IMR-90 (cell line): ENCODE results near the gene SCTR. TPM values are rescaled to one million over a fixed set of nuclear protein-coding genes. Genes with fewer than 3 reads are reported as not detected.

Source experiments
- ATAC-seq: fragments of 200-7000 bp; cut with Tn5 transposase; 2 replicates; pipeline ENCODE4 v1.9.1; 2020; ENCODE audit warnings: low read depth, mild to moderate bottlenecking, moderate library complexity
- BruUV-seq: library from RNA; stranded (reverse); fragments of 400-500 nt; replicated peaks from 2 replicates; lab custom pipeline; 2021; lab: Mats Ljungman, UMichigan
- CTCF ChIA-PET: fragments of 300-600 bp; formaldehyde crosslinking; extraction: SDS; loops from one replicate; lab custom pipeline; 2021; ENCODE audit warnings: antibody characterized with exemption; lab: Yijun Ruan, JAX
- POLR2A ChIA-PET: fragments of 300-600 bp; sonication (Branson Sonifier 250); formaldehyde crosslinking; loops from one replicate; lab custom pipeline; 2022; ENCODE audit warnings: antibody characterized with exemption; ENCODE audit not compliant: unreplicated experiment; lab: Charles Lee
- DNase-seq: peaks from one replicate; pipeline ENCODE4 v3.0.0; 2013
- H2AFZ ChIP-seq: replicated peaks from 2 replicates; pipeline ENCODE3; 2013; ENCODE audit warnings: low read length, mild to moderate bottlenecking; ENCODE audit not compliant: poor library complexity
- H2AK5ac ChIP-seq: 2 replicates; pipeline ENCODE4 v1.6.1; 2013; ENCODE audit warnings: low read depth, low read length, inconsistent platforms
- H2AK9ac ChIP-seq: replicated peaks from 2 replicates; pipeline ENCODE3; 2013; ENCODE audit warnings: mild to moderate bottlenecking, low read depth, low read length, moderate library complexity; ENCODE audit not compliant: poor library complexity
- H2BK120ac ChIP-seq: 2 replicates; pipeline ENCODE4 v1.6.1; 2013; ENCODE audit warnings: low read depth, low read length, inconsistent platforms
- H2BK15ac ChIP-seq: 3 replicates; pipeline ENCODE4 v1.6.1; 2013; ENCODE audit warnings: low read depth, low read length, inconsistent platforms
- H2BK20ac ChIP-seq: 2 replicates; pipeline ENCODE4 v1.6.1; 2013; ENCODE audit warnings: low read depth, mild to moderate bottlenecking, inconsistent platforms, low read length, moderate library complexity
- H2BK5ac ChIP-seq: 2 replicates; pipeline ENCODE4 v1.6.1; 2013; ENCODE audit warnings: mild to moderate bottlenecking, low read depth, low read length, inconsistent platforms; ENCODE audit not compliant: poor library complexity, severe bottlenecking
- H3K14ac ChIP-seq: replicated peaks from 2 replicates; pipeline ENCODE4 v1.6.1; 2013; ENCODE audit warnings: low read depth, low read length, inconsistent platforms
- H3K18ac ChIP-seq: 2 replicates; pipeline ENCODE4 v1.6.1; 2013; ENCODE audit warnings: low read depth, low read length, control low read depth
- H3K23ac ChIP-seq: 2 replicates; pipeline ENCODE4 v1.6.1; 2013; ENCODE audit warnings: low read depth, low read length, inconsistent platforms
- H3K27ac ChIP-seq: 2 replicates; pipeline ENCODE4 v1.5.1; 2013; ENCODE audit warnings: mild to moderate bottlenecking, control low read depth, low read length; ENCODE audit not compliant: insufficient read depth
- H3K27me3 ChIP-seq: 2 replicates; pipeline ENCODE4 v1.6.1; 2013; ENCODE audit warnings: low read length; ENCODE audit not compliant: control insufficient read depth, insufficient read depth
- H3K36me3 ChIP-seq: 2 replicates; pipeline ENCODE4 v1.6.1; 2013; ENCODE audit warnings: low read length, mixed read lengths; ENCODE audit not compliant: control insufficient read depth, insufficient read depth
- H3K4ac ChIP-seq: 2 replicates; pipeline ENCODE4 v1.6.1; 2013; ENCODE audit warnings: low read depth, low read length, inconsistent platforms
- H3K4me1 ChIP-seq: 2 replicates; pipeline ENCODE4 v1.6.1; 2013; ENCODE audit warnings: low read length, mixed read lengths; ENCODE audit not compliant: control insufficient read depth, insufficient read depth
- H3K4me2 ChIP-seq: 2 replicates; pipeline ENCODE4 v1.6.1; 2013; ENCODE audit warnings: low read depth, mild to moderate bottlenecking, control low read depth, low read length, moderate library complexity
- H3K4me3 ChIP-seq: 2 replicates; pipeline ENCODE4 v1.5.1; 2013; ENCODE audit warnings: low read depth, mild to moderate bottlenecking, control low read depth, low read length, moderate library complexity; ENCODE audit not compliant: insufficient read depth
- H3K56ac ChIP-seq: 2 replicates; pipeline ENCODE4 v1.6.1; 2013; ENCODE audit warnings: low read length, inconsistent platforms; ENCODE audit not compliant: insufficient read depth; ENCODE audit errors: extremely low read depth
- H3K79me1 ChIP-seq, 2 experiments: 2 replicates each; pipeline ENCODE4 v1.6.1; 2013; ENCODE audit warnings: low read length in 2 of 2, inconsistent platforms in 1 of 2, low read depth in 1 of 2
- H3K9ac ChIP-seq: 2 replicates; pipeline ENCODE4 v1.6.1; 2013; ENCODE audit warnings: low read depth, low read length, control low read depth
- H3K9me1 ChIP-seq: 2 replicates; pipeline ENCODE4 v1.6.1; 2013; ENCODE audit warnings: low read length, inconsistent platforms; ENCODE audit not compliant: insufficient read depth
- H3K9me3 ChIP-seq: 2 replicates; pipeline ENCODE4 v1.6.1; 2013; ENCODE audit warnings: low read length; ENCODE audit not compliant: control insufficient read depth, insufficient read depth
- H4K20me1 ChIP-seq: 2 replicates; pipeline ENCODE4 v1.6.1; 2013; ENCODE audit warnings: low read length, inconsistent platforms; ENCODE audit not compliant: insufficient read depth
- H4K5ac ChIP-seq: 2 replicates; pipeline ENCODE4 v1.6.1; 2013; ENCODE audit warnings: mild to moderate bottlenecking, low read depth, low read length, control low read depth
- H4K8ac ChIP-seq, 2 experiments: 2 replicates each; pipeline ENCODE4 v1.6.1; 2013; ENCODE audit warnings: low read depth in 2 of 2, low read length in 2 of 2, control low read depth in 1 of 2, inconsistent platforms in 1 of 2
- H4K91ac ChIP-seq: 2 replicates; pipeline ENCODE4 v1.6.1; 2013; ENCODE audit warnings: low read depth, low read length, inconsistent platforms; ENCODE audit not compliant: insufficient read depth
- BHLHE40 ChIP-seq: fragments of 150-350 bp; IDR thresholded peaks from 2 replicates; pipeline ENCODE4 v1.6.1; 2016; ENCODE audit warnings: mild to moderate bottlenecking, low read depth, low read length
- CEBPB ChIP-seq: IDR thresholded peaks from 2 replicates; pipeline ENCODE4 v1.6.1; 2012; ENCODE audit warnings: low read depth, low read length, improper control_type of control experiment
- CHD1 ChIP-seq: IDR thresholded peaks from 2 replicates; pipeline ENCODE4 v1.6.1; 2012; ENCODE audit warnings: low read depth, low read length, improper control_type of control experiment
- CTCF ChIP-seq: conservative IDR thresholded peaks from 2 replicates; pipeline ENCODE4 v1.5.1; 2012; ENCODE audit warnings: mild to moderate bottlenecking, low read depth, low read length, improper control_type of control experiment
- ELK1 ChIP-seq: fragments of 150-350 bp; IDR thresholded peaks from 2 replicates; pipeline ENCODE4 v1.6.1; 2016; ENCODE audit warnings: low read depth, mild to moderate bottlenecking, low read length, moderate library complexity, borderline replicate concordance
- FOS ChIP-seq: fragments of 150-350 bp; IDR thresholded peaks from 2 replicates; pipeline ENCODE4 v1.6.1; 2016; ENCODE audit warnings: low read depth, low read length
- MAFK ChIP-seq: IDR thresholded peaks from 2 replicates; pipeline ENCODE4 v1.6.1; 2012; ENCODE audit warnings: low read depth, low read length, improper control_type of control experiment
- MAZ ChIP-seq: IDR thresholded peaks from 2 replicates; pipeline ENCODE4 v1.6.1; 2012; ENCODE audit warnings: low read depth, mild to moderate bottlenecking, low read length, improper control_type of control experiment, moderate library complexity, borderline replicate concordance
- MXI1 ChIP-seq: IDR thresholded peaks from 2 replicates; pipeline ENCODE4 v1.6.1; 2012; ENCODE audit warnings: low read depth, mild to moderate bottlenecking, low read length, moderate library complexity, borderline replicate concordance
- NFE2L2 ChIP-seq: fragments of 150-350 bp; IDR thresholded peaks from 2 replicates; pipeline ENCODE4 v1.6.1; 2016; ENCODE audit warnings: low read depth, mild to moderate bottlenecking, low read length
- POLR2A ChIP-seq: IDR thresholded peaks from 2 replicates; pipeline ENCODE4 v1.6.1; 2012; ENCODE audit warnings: mild to moderate bottlenecking, low read depth, low read length
- RAD21 ChIP-seq: IDR thresholded peaks from 2 replicates; pipeline ENCODE4 v1.6.1; 2012; ENCODE audit warnings: low read length, improper control_type of control experiment
- RCOR1 ChIP-seq: IDR thresholded peaks from 2 replicates; pipeline ENCODE4 v1.6.1; 2012; ENCODE audit warnings: mild to moderate bottlenecking, low read length, improper control_type of control experiment; ENCODE audit not compliant: insufficient replicate concordance
- RFX5 ChIP-seq: IDR thresholded peaks from 2 replicates; pipeline ENCODE4 v1.8.0; 2012; ENCODE audit warnings: low read depth, mild to moderate bottlenecking, low read length, moderate library complexity
- SMC3 ChIP-seq: fragments of 150-350 bp; IDR thresholded peaks from 2 replicates; pipeline ENCODE4 v1.6.1; 2016; ENCODE audit warnings: low read depth, mild to moderate bottlenecking, antibody characterized with exemption, low read length, moderate library complexity
- USF2 ChIP-seq: fragments of 150-350 bp; IDR thresholded peaks from 2 replicates; pipeline ENCODE4 v1.6.1; 2017; ENCODE audit warnings: mild to moderate bottlenecking, antibody characterized with exemption, low read length, low read depth
- WGBS, 2 experiments: methylation state at CpG; one replicate each; pipeline versions ENCODE4 v1.1.5 to v1.1.7; 2013; ENCODE audit warnings: missing lambda C conversion rate in 2 of 2; ENCODE audit not compliant: insufficient read length in 1 of 2; ENCODE audit errors: extremely low coverage in 2 of 2; 5-methylcytosine and 5-hydroxymethylcytosine counted together
- dilution Hi-C: fragments of 300-500 bp; cut with HindIII; formaldehyde crosslinking; loops from one replicate; pipeline ENCODE4 v1.14.3; 2018; ENCODE audit warnings: low sequenced_read_pairs; ENCODE audit not compliant: unreplicated experiment
- in situ Hi-C: fragments of 300-500 bp; cut with MboI; formaldehyde crosslinking; loops from 3 replicates; pipeline ENCODE4 v1.14.3; 2019; ENCODE audit warnings: low sequenced_read_pairs, inconsistent platforms, mixed read lengths
- intact Hi-C: fragments of 100-400 bp; cut with micrococcal nuclease; formaldehyde crosslinking; loops from 2 replicates; pipeline ENCODE4 v1.10.0; 2022
- polyA plus RNA-seq, 3 experiments: library from polyadenylated mRNA; depleted of rRNA; stranded (reverse); fragments of >200 nt; gene quantifications; 2 replicates each; pipeline ENCODE4 v1.2.3, GENCODE V29; 2012; ENCODE audit warnings: low replicate concordance in 1 of 3
- total RNA-seq: library from RNA; depleted of rRNA; stranded (reverse); fragments of >200 nt; gene quantifications from 2 replicates; pipeline ENCODE4 v1.2.3, GENCODE V29; 2012

The SCTR gene
- total and polyA plus RNA-seq, 2 of the 4 experiments (the other 2 are of a cell fraction): not detected

- DNase-seq (no peak), ATAC-seq (no peak)
- Histone ChIP-seq H3K4ac (no peak overlapping the region), H2BK20ac (no peak overlapping the region), H2BK5ac (no peak overlapping the region), H3K4me2 (no peak overlapping the region), H2AK9ac (no peak overlapping the region), H3K27ac (no peak overlapping the region), H3K27me3 (peaks cover 22% of the 10 kb centered on the region), H2BK15ac (no peak overlapping the region), H3K14ac (no peak overlapping the region), H4K8ac (no peak overlapping the region), H4K5ac (no peak overlapping the region), H3K79me1 (no peaks in the 10 kb centered on the region), H3K36me3 (no peaks in the 10 kb centered on the region), H2AFZ (no peak overlapping the region), H3K23ac (no peak overlapping the region), H2AK5ac (no peak overlapping the region), H4K91ac (no peak overlapping the region), H3K56ac (no peak overlapping the region), H3K18ac (no peak overlapping the region), H2BK120ac (no peak overlapping the region), H3K4me3 (no peak overlapping the region), H3K9ac (no peak overlapping the region), H3K9me3 (no peaks in the 10 kb centered on the region), H4K20me1 (no peaks in the 10 kb centered on the region), H3K4me1 (no peaks in the 10 kb centered on the region), H3K9me1 (no peaks in the 10 kb centered on the region)
- dilution Hi-C loops (no loop called here), in situ Hi-C loops (no loop called here), intact Hi-C loops (no loop called here)
- TF ChIP-seq POLR2A (no peak), RAD21 (no peak), MXI1 (no peak), CEBPB (no peak), NFE2L2 (no peak), CTCF (no peak), RCOR1 (no peak), USF2 (no peak), MAFK (no peak), RFX5 (no peak), FOS (no peak), BHLHE40 (no peak), SMC3 (no peak), MAZ (no peak), CHD1 (no peak), ELK1 (no peak)
- CTCF ChIA-PET: no interaction called here
- 20% methylated on average over 1 of the region's 6 CpGs; no CpG with 5 or more reads in 1 of the 2 experiments for WGBS, 2 experiments
- no TSS peak for BruUV-seq
- POLR2A ChIA-PET: no interaction called here
Measured at GRCh38 chr2:119545754-119546446, 21.6 kb upstream of the SCTR start.
